GM12878 (cell line): ENCODE measurements around the gene ICA1. TPM values are rescaled to one million over a fixed set of nuclear protein-coding genes. Genes with fewer than 3 reads are reported as not detected.

Experiments used
- ATAC-seq: fragments of 200-7000 bp; cut with Tn5 transposase; 3 replicates; pipeline ENCODE4 v1.9.1; 2020; ENCODE audit warnings: mild to moderate bottlenecking, moderate library complexity
- BruUV-seq: library from RNA; stranded (reverse); fragments of 400-500 nt; replicated peaks from 2 replicates; lab custom pipeline; 2021; lab: Mats Ljungman, UMichigan
- CTCF ChIA-PET: fragments of 300-600 bp; sonication (Branson Sonifier 250); formaldehyde crosslinking; extraction: SDS; loops from one replicate; lab custom pipeline; 2021; ENCODE audit warnings: inconsistent platforms; lab: Yijun Ruan, JAX
- POLR2A ChIA-PET: fragments of 350-600 bp; formaldehyde crosslinking; extraction: SDS; loops from one replicate; lab custom pipeline; 2021; ENCODE audit warnings: inconsistent platforms; lab: Charles Lee
- RAD21 ChIA-PET: fragments of 300-600 bp; sonication (Branson Sonifier 250); formaldehyde crosslinking; loops from one replicate; lab custom pipeline; 2023; ENCODE audit warnings: antibody characterized with exemption; ENCODE audit not compliant: unreplicated experiment; lab: Charles Lee
- SMC1A ChIA-PET: fragments of 300-600 bp; sonication (Branson Sonifier 250); formaldehyde crosslinking; loops from one replicate; lab custom pipeline; 2023; ENCODE audit not compliant: unreplicated experiment, uncharacterized antibody; lab: Charles Lee
- DNase-seq: peaks from one replicate; pipeline ENCODE4 v3.0.0-alpha.2; 2011; ENCODE audit warnings: low read depth, low spot score
- FAIRE-seq: peaks from 3 replicates; lab custom pipeline; 2011; peaks lifted over from hg19 to GRCh38; lab: Jason Lieb, UNC
- H2AFZ ChIP-seq: 2 replicates; pipeline ENCODE4 v1.6.0; 2011; ENCODE audit warnings: low read depth, low read length, control low read depth; ENCODE audit not compliant: control insufficient read depth
- H3K27ac ChIP-seq: 2 replicates; pipeline ENCODE4 v1.5.1; 2011; ENCODE audit warnings: control low read depth; ENCODE audit not compliant: control insufficient read depth, insufficient read depth
- H3K27me3 ChIP-seq, 2 experiments: replicated peaks in 1 of 2; 2 replicates each; pipeline versions ENCODE4 v1.6.0 to v1.6.1; 2011; ENCODE audit warnings: low read length in 1 of 2; ENCODE audit not compliant: control insufficient read depth in 2 of 2, insufficient read depth in 2 of 2
- H3K36me3 ChIP-seq, 2 experiments: 2 replicates each; pipeline ENCODE4 v1.5.1; 2011; ENCODE audit warnings: low read length in 1 of 2; ENCODE audit not compliant: control insufficient read depth in 2 of 2, insufficient read depth in 2 of 2
- H3K4me1 ChIP-seq: 2 replicates; pipeline ENCODE4 v1.6.1; 2011; ENCODE audit warnings: mild to moderate bottlenecking, low read length, moderate library complexity, mixed read lengths; ENCODE audit not compliant: control insufficient read depth, insufficient read depth
- H3K4me2 ChIP-seq: 2 replicates; pipeline ENCODE4 v1.6.0; 2011; ENCODE audit warnings: control low read depth; ENCODE audit not compliant: control insufficient read depth, insufficient read depth
- H3K4me3 ChIP-seq: fragments of 200-600 bp; sonication (generic); 2 replicates; pipeline ENCODE4 v1.5.1; 2016
- H3K79me2 ChIP-seq: 2 replicates; pipeline ENCODE4 v1.6.0; 2011; ENCODE audit warnings: low read length; ENCODE audit not compliant: control insufficient read depth, insufficient read depth
- H3K9ac ChIP-seq: 2 replicates; pipeline ENCODE4 v1.8.0; 2011; ENCODE audit warnings: low read length, control low read depth, mixed read lengths; ENCODE audit not compliant: control insufficient read depth, insufficient read depth
- H3K9me3 ChIP-seq: replicated peaks from 3 replicates; pipeline ENCODE4 v1.5.1; 2011; ENCODE audit warnings: mild to moderate bottlenecking, low read length; ENCODE audit not compliant: control insufficient read depth, insufficient read depth
- H4K20me1 ChIP-seq: 2 replicates; pipeline ENCODE4 v1.6.0; 2011; ENCODE audit not compliant: control insufficient read depth, insufficient read depth
- BCL11A ChIP-seq: IDR thresholded peaks from 2 replicates; pipeline ENCODE4 v1.6.1; 2011; ENCODE audit warnings: low read depth, low read length
- CHD1 ChIP-seq: IDR thresholded peaks from 2 replicates; pipeline ENCODE4 v1.6.1; 2012; ENCODE audit warnings: low read depth, low read length, improper control_type of control experiment
- EP300 ChIP-seq, 2 experiments: fragments of 150-350 bp in 1 of 2; IDR thresholded peaks; 2 replicates each; pipeline ENCODE4 v1.6.1; 2011 to 2012; ENCODE audit warnings: low read depth in 2 of 2, low read length in 2 of 2, borderline replicate concordance in 1 of 2, improper control_type of control experiment in 1 of 2, inconsistent platforms in 1 of 2; ENCODE audit not compliant: control insufficient read depth in 1 of 2
- FOS ChIP-seq: IDR thresholded peaks from 3 replicates; pipeline ENCODE4 v1.6.1; 2011; ENCODE audit warnings: borderline replicate concordance; ENCODE audit not compliant: insufficient read length; ENCODE audit errors: extremely low read depth
- HDGF ChIP-seq: fragments of 450-650 bp; IDR thresholded peaks from 2 replicates; pipeline ENCODE4 v1.6.1; 2016; ENCODE audit warnings: antibody characterized with exemption
- IRF4 ChIP-seq: IDR thresholded peaks from 2 replicates; pipeline ENCODE4 v1.6.1; 2011; ENCODE audit warnings: low read depth, low read length
- JUND ChIP-seq: IDR thresholded peaks from 2 replicates; pipeline ENCODE4 v1.6.1; 2012; ENCODE audit warnings: low read depth, mild to moderate bottlenecking, low read length, improper control_type of control experiment, moderate library complexity
- NFYA ChIP-seq: IDR thresholded peaks from 2 replicates; pipeline ENCODE4 v1.6.1; 2011; ENCODE audit warnings: low read depth, mild to moderate bottlenecking, low read length, improper control_type of control experiment, borderline replicate concordance
- NFYB ChIP-seq: IDR thresholded peaks from 2 replicates; pipeline ENCODE4 v1.6.1; 2011; ENCODE audit warnings: low read depth, mild to moderate bottlenecking, low read length, improper control_type of control experiment, moderate library complexity; ENCODE audit not compliant: insufficient read depth
- POLR2A ChIP-seq: IDR thresholded peaks from 2 replicates; pipeline ENCODE4 v1.6.1; 2011; ENCODE audit warnings: low read depth, mild to moderate bottlenecking, low read length
- POU2F2 ChIP-seq: IDR thresholded peaks from 3 replicates; pipeline ENCODE4 v1.6.1; 2011; ENCODE audit warnings: low read depth, mild to moderate bottlenecking, low read length, borderline replicate concordance
- RB1 ChIP-seq: fragments of 450-650 bp; formaldehyde crosslinking; IDR thresholded peaks from 2 replicates; pipeline ENCODE4 v1.6.1; 2017; ENCODE audit warnings: mild to moderate bottlenecking, borderline replicate concordance
- RBBP5 ChIP-seq: fragments of 200-600 bp; sonication (generic); conservative IDR thresholded peaks from 2 replicates; pipeline ENCODE4 v1.6.1; 2016
- RELA ChIP-seq: fragments of 450-650 bp; IDR thresholded peaks from 2 replicates; pipeline ENCODE4 v1.8.0; 2014; ENCODE audit warnings: borderline replicate concordance; ENCODE audit not compliant: partially characterized antibody
- SREBF2 ChIP-seq: IDR thresholded peaks from 2 replicates; pipeline ENCODE4 v1.6.1; 2012; ENCODE audit warnings: mild to moderate bottlenecking, low read length
- YBX1 ChIP-seq: fragments of 450-650 bp; IDR thresholded peaks from 2 replicates; pipeline ENCODE4 v1.6.1; 2016; ENCODE audit warnings: antibody characterized with exemption
- WGBS: methylation state at CpG from one replicate; pipeline ENCODE4 v1.1.6; 2016; ENCODE audit warnings: low lambda C conversion rate; ENCODE audit not compliant: insufficient replicate concordance, insufficient coverage; ENCODE audit errors: missing lambda C conversion rate; 5-methylcytosine and 5-hydroxymethylcytosine counted together
- in situ Hi-C: fragments of 300-500 bp; cut with MboI; formaldehyde crosslinking; loops from 9 replicates; pipeline ENCODE4 v1.14.3; 2018; ENCODE audit warnings: mixed read lengths
- intact Hi-C: fragments of 100-400 bp; cut with micrococcal nuclease; formaldehyde crosslinking; loops from one replicate; pipeline ENCODE4 v1.14.2; 2022; ENCODE audit not compliant: unreplicated experiment
- polyA plus RNA-seq, 11 experiments: library from polyadenylated mRNA; depleted of rRNA in 4 of 11; unstranded in 6 of 11; stranded (reverse) in 5 of 11; fragments of >200 nt; fragmentation: Nextera tagmentation in 4 of 11; fragmentation: Illumina TruSeq in 1 of 11; extraction: Ambion mirVana in 4 of 11; extraction: Trizol in 1 of 11; gene quantifications; 1 replicate in 1 of 11; 2 replicates in 10 of 11; pipeline versions ENCODE4 v1.2.1 to v1.2.3, GENCODE V29; 2011 to 2016; ENCODE audit warnings: inconsistent platforms in 2 of 11, missing spikeins in 2 of 11, low read depth in 1 of 11
- total RNA-seq, 4 experiments: library from RNA; depleted of rRNA in 3 of 4; stranded (reverse); fragments of >200 nt in 3 of 4; fragmentation: Illumina TruSeq in 1 of 4; extraction: Trizol in 1 of 4; gene quantifications; 2 replicates each; pipeline versions ENCODE4 v1.2.1 to v1.2.3, GENCODE V29; 2013 to 2021
- TF ChIP-seq, protein P1 (sequence below): fragments of 450-650 bp; IDR thresholded peaks from 2 replicates; pipeline ENCODE4 v1.6.1; 2018; ENCODE audit warnings: mild to moderate bottlenecking, low read depth, moderate library complexity; ENCODE audit not compliant: partially characterized antibody

The ICA1 gene
- total and polyA plus RNA-seq, 10 of the 15 experiments (the other 5 are each of a cell fraction or from before 2014, with no cell fraction given) = 1.3 to 35.1 (median 3.3) TPM

- TF ChIP-seq BCL11A (no peak), NFYB (no peak)
Measured at GRCh38 chr7:8109196-8110022, 152.6 kb downstream of the ICA1 start (continued).

GRCh38 chr7:8105449-8106095, 156.4 kb downstream of the ICA1 start:
- no peak overlapping the region for H3K9ac ChIP-seq
- FAIRE-seq = no peak
- ChIA-PET POLR2A (no interaction called here), RAD21 (interaction anchor here (1.1 kb wide), 1 partner anchor 16 kb away, joined by 3 read pairs; no protein-coding TSS in a partner anchor), CTCF (interaction anchor here (0.9 to 1.2 kb wide), 2 partner anchors 16 to 85 kb away, joined by 3 read pairs; no protein-coding TSS in a partner anchor), SMC1A (interaction anchor here (1.4 to 1.9 kb wide), 2 partner anchors 16 to 29 kb away, joined by 5 to 7 read pairs; no protein-coding TSS in a partner anchor)
- no peak overlapping the region for H3K4me3 ChIP-seq
- no peak overlapping the region for H3K27ac ChIP-seq
- no peaks in the 10 kb centered on the region for H3K36me3 ChIP-seq
- intact Hi-C loops (no loop called here), in situ Hi-C loops (no loop called here)
- WGBS = 58% methylated on average over 4 of the region's 4 CpGs
- no peak for TF ChIP-seq SREBF2
- no peak for TF ChIP-seq RB1
- no peak for TF ChIP-seq RBBP5
- no peak for TF ChIP-seq POU2F2
- TF ChIP-seq EP300 (IDR thresholded peaks at IDR 0.05; ENCODE audit: borderline replicate concordance in 1 of 2, control insufficient read depth in 1 of 2, low read depth in 2 of 2, low read length in 2 of 2) = no peak
- TF ChIP-seq JUND = no peak
- no peak for TF ChIP-seq RELA
- no peak for TF ChIP-seq CHD1
- TF ChIP-seq, protein P1, sequence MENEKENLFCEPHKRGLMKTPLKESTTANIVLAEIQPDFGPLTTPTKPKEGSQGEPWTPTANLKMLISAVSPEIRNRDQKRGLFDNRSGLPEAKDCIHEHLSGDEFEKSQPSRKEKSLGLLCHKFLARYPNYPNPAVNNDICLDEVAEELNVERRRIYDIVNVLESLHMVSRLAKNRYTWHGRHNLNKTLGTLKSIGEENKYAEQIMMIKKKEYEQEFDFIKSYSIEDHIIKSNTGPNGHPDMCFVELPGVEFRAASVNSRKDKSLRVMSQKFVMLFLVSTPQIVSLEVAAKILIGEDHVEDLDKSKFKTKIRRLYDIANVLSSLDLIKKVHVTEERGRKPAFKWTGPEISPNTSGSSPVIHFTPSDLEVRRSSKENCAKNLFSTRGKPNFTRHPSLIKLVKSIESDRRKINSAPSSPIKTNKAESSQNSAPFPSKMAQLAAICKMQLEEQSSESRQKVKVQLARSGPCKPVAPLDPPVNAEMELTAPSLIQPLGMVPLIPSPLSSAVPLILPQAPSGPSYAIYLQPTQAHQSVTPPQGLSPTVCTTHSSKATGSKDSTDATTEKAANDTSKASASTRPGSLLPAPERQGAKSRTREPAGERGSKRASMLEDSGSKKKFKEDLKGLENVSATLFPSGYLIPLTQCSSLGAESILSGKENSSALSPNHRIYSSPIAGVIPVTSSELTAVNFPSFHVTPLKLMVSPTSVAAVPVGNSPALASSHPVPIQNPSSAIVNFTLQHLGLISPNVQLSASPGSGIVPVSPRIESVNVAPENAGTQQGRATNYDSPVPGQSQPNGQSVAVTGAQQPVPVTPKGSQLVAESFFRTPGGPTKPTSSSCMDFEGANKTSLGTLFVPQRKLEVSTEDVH = no peak
- TF ChIP-seq IRF4 = no peak
- TF ChIP-seq NFYA = no peak
- TF ChIP-seq FOS = no peak
- no peak for TF ChIP-seq YBX1
- TF ChIP-seq POLR2A = no peak
- no peak for TF ChIP-seq HDGF
- no peak overlapping the region for H3K4me2 ChIP-seq
- no peak overlapping the region for H2AFZ ChIP-seq
- no peaks in the 10 kb centered on the region for H4K20me1 ChIP-seq
- BruUV-seq = no TSS peak
- ATAC-seq = no peak; the same call in 2 of the 3 replicates
- H3K4me1 ChIP-seq = no peaks in the 10 kb centered on the region
- no peaks in the 10 kb centered on the region for H3K79me2 ChIP-seq
- no peaks in the 10 kb centered on the region; the same call in 1 of the 3 replicates for H3K9me3 ChIP-seq
- DNase-seq = no peak
- H3K27me3 ChIP-seq = no peaks in the 10 kb centered on the region
